OCI-LY1 (cell line): ENCODE data around the gene STRC.
"Not testable (repeated sequence)": the region's sequence is repeated elsewhere in the genome, so short reads cannot be mapped to it uniquely, and the experiment has no call there.

Experiments used
- H2AFZ ChIP-seq: fragments of 200-600 bp; sonication (generic), shearing (Covaris generic); 2 replicates; pipeline ENCODE4 v1.6.0; 2014; ENCODE audit warnings: antibody characterized with exemption, mild to moderate bottlenecking, low read length
- H3F3A ChIP-seq: fragments of 200-600 bp; sonication (generic), shearing (Covaris generic); 2 replicates; pipeline ENCODE4 v1.6.0; 2014; ENCODE audit warnings: mild to moderate bottlenecking, antibody characterized with exemption, low read length, moderate library complexity; ENCODE audit not compliant: insufficient read depth
- H3K27ac ChIP-seq: fragments of 200-600 bp; sonication (generic); 2 replicates; pipeline ENCODE4 v1.5.1; 2014; ENCODE audit warnings: low read length, mixed run types, mild to moderate bottlenecking, low read depth; ENCODE audit not compliant: poor library complexity, severe bottlenecking
- H3K27me3 ChIP-seq: fragments of 200-600 bp; sonication (generic); 2 replicates; pipeline ENCODE4 v1.6.0; 2014; ENCODE audit warnings: antibody characterized with exemption, mild to moderate bottlenecking, low read length, moderate library complexity; ENCODE audit not compliant: insufficient read depth
- H3K36me3 ChIP-seq: fragments of 200-600 bp; sonication (generic); 2 replicates; pipeline ENCODE4 v1.6.1; 2014; ENCODE audit warnings: mild to moderate bottlenecking, antibody characterized with exemption, low read length, moderate library complexity, mixed read lengths; ENCODE audit not compliant: insufficient read depth
- H3K4me1 ChIP-seq: fragments of 200-600 bp; sonication (generic); 2 replicates; pipeline ENCODE4 v1.5.1; 2014; ENCODE audit warnings: mild to moderate bottlenecking, low read length, moderate library complexity; ENCODE audit not compliant: insufficient read depth, severe bottlenecking
- H3K4me2 ChIP-seq: fragments of 200-600 bp; sonication (generic), shearing (Covaris generic); 2 replicates; pipeline ENCODE4 v1.6.1; 2014; ENCODE audit warnings: low read length
- H3K4me3 ChIP-seq: fragments of 200-600 bp; sonication (generic); 2 replicates; pipeline ENCODE4 v1.5.1; 2014; ENCODE audit warnings: low read length, low read depth, mild to moderate bottlenecking, mixed read lengths; ENCODE audit not compliant: poor library complexity, severe bottlenecking
- H3K79me2 ChIP-seq: fragments of 200-600 bp; shearing (Covaris generic); 2 replicates; pipeline ENCODE4 v1.6.1; 2016; ENCODE audit warnings: mixed run types, low read length, mixed read lengths; ENCODE audit not compliant: insufficient read depth
- H3K9ac ChIP-seq: fragments of 200-600 bp; sonication (generic), shearing (Covaris generic); 2 replicates; pipeline ENCODE4 v1.6.1; 2014; ENCODE audit warnings: mild to moderate bottlenecking, low read length, mixed read lengths
- H3K9me2 ChIP-seq: fragments of 200-600 bp; sonication (generic), shearing (Covaris generic); 2 replicates; pipeline ENCODE4 v1.6.1; 2014; ENCODE audit warnings: low read depth, mild to moderate bottlenecking, low read length, mixed read lengths
- H3K9me3 ChIP-seq: fragments of 200-600 bp; shearing (Covaris generic); 2 replicates; pipeline ENCODE4 v1.6.1; 2014; ENCODE audit warnings: low read length, mixed read lengths
- H4K20me1 ChIP-seq: fragments of 200-600 bp; sonication (generic), shearing (Covaris generic); 2 replicates; pipeline ENCODE4 v1.6.0; 2016; ENCODE audit warnings: mild to moderate bottlenecking, low read length; ENCODE audit not compliant: insufficient read depth
- EZH2 ChIP-seq: fragments of 200-600 bp; sonication (generic), shearing (Covaris generic); IDR thresholded peaks from 2 replicates; pipeline ENCODE4 v1.8.0; 2017; ENCODE audit warnings: borderline replicate concordance, mixed run types, mild to moderate bottlenecking, antibody characterized with exemption, low read length, moderate library complexity, mixed read lengths
- TF ChIP-seq, protein P1 (sequence below): fragments of 200-600 bp; sonication (generic), shearing (Covaris generic); IDR thresholded peaks from 2 replicates; pipeline ENCODE4 v1.5.1; 2017; ENCODE audit warnings: mild to moderate bottlenecking, antibody characterized with exemption, low read length, moderate library complexity, mixed read lengths

STRC gene

DNA sequence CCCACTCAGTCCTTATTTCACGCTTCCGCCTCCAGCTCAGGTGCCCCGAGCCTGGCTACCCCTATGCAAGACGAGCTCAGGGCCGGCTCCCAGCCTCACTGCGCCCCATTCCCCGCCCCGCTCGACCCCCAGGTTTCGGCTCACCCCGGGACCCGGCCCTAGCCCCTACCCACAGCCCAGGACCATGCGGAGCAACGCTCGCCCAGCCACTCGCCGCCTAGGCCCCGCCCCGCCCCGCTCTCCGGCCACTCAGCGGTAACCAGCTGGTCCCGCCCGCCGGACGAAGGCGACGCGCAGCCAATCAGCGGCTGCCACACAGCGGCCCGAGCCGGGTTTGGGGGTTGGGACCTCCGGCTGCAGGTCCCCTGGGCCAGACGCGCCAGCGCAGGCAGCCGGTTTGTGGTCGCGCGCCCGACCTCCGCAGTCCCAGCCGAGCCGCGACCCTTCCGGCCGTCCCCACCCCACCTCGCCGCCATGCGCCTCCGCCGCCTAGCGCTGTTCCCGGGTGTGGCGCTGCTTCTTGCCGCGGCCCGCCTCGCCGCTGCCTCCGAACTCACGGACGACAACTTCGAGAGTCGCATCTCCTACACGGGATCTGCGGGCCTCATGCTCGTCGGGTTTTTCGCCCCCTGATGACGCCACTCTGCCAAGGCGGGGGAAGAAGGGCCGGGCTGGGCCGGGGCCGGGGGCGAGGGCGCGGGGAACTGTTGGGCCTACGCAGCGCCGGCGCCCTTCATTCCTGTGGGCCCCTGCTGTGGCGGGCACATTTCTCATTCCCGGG, 30.2 kb upstream of the STRC start, which contains the start of gene CATSPER2:
Gene CATSPER2, minus strand, starts transcription at position 196 of the 781 bp plus-strand sequence. CDS start 783 bp downstream, outside the sequence.
- Histone ChIP-seq H3K36me3 (no peaks in the 10 kb centered on the region), H3K4me2 (no peak within 1 kb of the TSS), H3K79me2 (no peaks in the 10 kb centered on the region), H3K9me2 (no peaks in the 10 kb centered on the region), H3F3A (no peaks in the 10 kb centered on the region), H3K4me3 (no peak within 1 kb of the TSS), H3K9ac (no peak within 1 kb of the TSS), H4K20me1 (no peaks in the 10 kb centered on the region), H2AFZ (no peak within 1 kb of the TSS), H3K4me1 (no peaks in the 10 kb centered on the region), H3K9me3 (no peaks in the 10 kb centered on the region), H3K27me3 (no peaks in the 10 kb centered on the region), H3K27ac (no peak within 1 kb of the TSS)
- TF ChIP-seq EZH2 = no peak
- TF ChIP-seq, protein P1, sequence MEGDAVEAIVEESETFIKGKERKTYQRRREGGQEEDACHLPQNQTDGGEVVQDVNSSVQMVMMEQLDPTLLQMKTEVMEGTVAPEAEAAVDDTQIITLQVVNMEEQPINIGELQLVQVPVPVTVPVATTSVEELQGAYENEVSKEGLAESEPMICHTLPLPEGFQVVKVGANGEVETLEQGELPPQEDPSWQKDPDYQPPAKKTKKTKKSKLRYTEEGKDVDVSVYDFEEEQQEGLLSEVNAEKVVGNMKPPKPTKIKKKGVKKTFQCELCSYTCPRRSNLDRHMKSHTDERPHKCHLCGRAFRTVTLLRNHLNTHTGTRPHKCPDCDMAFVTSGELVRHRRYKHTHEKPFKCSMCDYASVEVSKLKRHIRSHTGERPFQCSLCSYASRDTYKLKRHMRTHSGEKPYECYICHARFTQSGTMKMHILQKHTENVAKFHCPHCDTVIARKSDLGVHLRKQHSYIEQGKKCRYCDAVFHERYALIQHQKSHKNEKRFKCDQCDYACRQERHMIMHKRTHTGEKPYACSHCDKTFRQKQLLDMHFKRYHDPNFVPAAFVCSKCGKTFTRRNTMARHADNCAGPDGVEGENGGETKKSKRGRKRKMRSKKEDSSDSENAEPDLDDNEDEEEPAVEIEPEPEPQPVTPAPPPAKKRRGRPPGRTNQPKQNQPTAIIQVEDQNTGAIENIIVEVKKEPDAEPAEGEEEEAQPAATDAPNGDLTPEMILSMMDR = no peak

GRCh38 chr15:43638464-43639204, 20.0 kb upstream of the STRC start:
- H3K9ac ChIP-seq, H3K79me2 ChIP-seq, H3K36me3 ChIP-seq, H3F3A ChIP-seq, H3K4me3 ChIP-seq, H3K9me2 ChIP-seq, H4K20me1 ChIP-seq, H3K27me3 ChIP-seq, H3K27ac ChIP-seq, H3K9me3 ChIP-seq, H2AFZ ChIP-seq, H3K4me1 ChIP-seq, H3K4me2 ChIP-seq: not testable (repeated sequence)

DNA sequence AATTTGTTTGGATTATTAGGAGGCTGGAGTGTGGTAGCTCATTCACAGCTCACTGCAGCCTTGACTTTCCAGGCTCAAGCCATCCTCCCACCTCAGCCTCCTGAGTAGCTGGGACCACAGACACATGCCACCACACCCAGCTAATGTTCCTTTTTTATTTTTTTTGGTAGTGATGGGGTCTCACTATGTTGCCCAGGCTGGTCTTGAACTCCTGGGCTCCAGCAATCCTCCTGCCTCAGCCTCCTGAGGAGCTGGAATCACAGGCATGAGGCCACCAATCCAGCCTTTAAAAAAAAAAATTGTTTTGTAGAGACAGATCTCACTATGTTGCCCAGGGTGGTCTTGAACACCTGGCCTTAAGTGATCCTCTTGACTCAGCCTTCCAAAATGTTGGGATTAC, 8.3 kb upstream of the STRC start:
- not testable (repeated sequence) for H3K4me2 ChIP-seq, H3K27ac ChIP-seq, H2AFZ ChIP-seq, H3F3A ChIP-seq, H3K9ac ChIP-seq, H4K20me1 ChIP-seq, H3K9me3 ChIP-seq, H3K4me1 ChIP-seq, H3K4me3 ChIP-seq, H3K27me3 ChIP-seq, H3K79me2 ChIP-seq, H3K9me2 ChIP-seq, H3K36me3 ChIP-seq

DNA sequence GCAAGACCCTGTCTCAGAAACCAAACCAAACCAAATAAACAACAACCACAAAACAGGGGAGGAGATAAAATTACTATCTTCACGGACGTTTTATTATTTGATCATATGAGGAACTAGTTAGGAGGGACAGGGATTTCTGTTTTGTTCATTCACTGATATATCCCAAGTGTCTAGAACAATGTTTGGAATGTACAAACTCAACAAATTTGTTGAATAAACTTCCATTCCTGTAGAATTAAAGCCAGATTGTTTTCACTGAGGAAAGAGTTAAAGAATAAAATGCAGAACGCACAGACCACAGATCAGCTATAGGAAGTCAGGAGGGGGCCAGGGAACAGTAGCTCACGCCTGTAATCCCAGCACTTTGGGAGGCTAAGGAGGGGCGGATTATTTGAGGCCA, 6.5 kb upstream of the STRC start:
- Histone ChIP-seq H3K79me2 (no peaks in the 10 kb centered on the region), H4K20me1 (no peaks in the 10 kb centered on the region), H3K9me3 (no peaks in the 10 kb centered on the region), H3K4me3 (no peak overlapping the region), H3K36me3 (no peaks in the 10 kb centered on the region), H3K9me2 (no peaks in the 10 kb centered on the region), H3K4me2 (no peak overlapping the region), H3F3A (no peaks in the 10 kb centered on the region), H3K27ac (no peak overlapping the region), H3K27me3 (no peaks in the 10 kb centered on the region), H3K9ac (no peak overlapping the region), H3K4me1 (no peaks in the 10 kb centered on the region), H2AFZ (no peak overlapping the region)
- TF ChIP-seq EZH2 = no peak
- TF ChIP-seq, protein P1 = no peak

DNA sequence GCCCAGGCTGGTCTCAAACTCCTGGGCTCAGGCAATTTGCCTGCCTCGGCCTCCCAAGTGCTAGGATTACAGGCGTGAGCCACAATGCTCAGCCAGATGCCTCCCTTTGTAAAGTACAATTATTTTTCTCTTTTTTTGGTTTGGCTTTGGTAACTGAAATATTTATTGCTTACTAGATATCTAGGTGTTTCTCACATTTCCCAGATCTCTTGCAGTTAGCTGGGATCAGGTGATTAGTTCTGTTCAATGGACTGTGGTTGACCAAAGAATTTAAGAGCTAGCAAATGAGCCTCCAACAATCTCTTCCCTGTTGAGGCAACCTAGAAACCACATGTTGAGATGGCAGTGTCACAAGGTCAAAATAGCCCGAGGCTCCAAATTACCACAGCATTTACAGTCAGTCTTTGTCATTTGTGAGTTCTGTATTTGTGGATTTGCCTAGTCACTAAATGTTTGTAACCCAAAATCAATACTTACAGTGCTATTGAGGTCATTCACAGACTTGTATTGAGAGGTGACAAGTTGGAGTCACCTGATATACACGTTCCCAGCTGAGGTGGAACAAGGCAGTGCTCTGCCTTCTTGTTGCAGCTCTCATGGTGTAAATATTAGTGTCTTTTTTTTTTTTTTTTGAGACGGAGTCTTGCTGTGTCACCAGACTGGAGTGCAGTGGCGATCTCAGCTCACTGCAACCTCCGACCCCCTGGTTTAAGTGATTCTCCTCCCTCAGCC, 3.6 kb upstream of the STRC start:
- H4K20me1 ChIP-seq, H3K9ac ChIP-seq, H3K36me3 ChIP-seq, H3K9me3 ChIP-seq, H3F3A ChIP-seq, H2AFZ ChIP-seq, H3K9me2 ChIP-seq, H3K4me1 ChIP-seq, H3K27me3 ChIP-seq, H3K4me2 ChIP-seq, H3K27ac ChIP-seq, H3K79me2 ChIP-seq, H3K4me3 ChIP-seq: not testable (repeated sequence)

DNA sequence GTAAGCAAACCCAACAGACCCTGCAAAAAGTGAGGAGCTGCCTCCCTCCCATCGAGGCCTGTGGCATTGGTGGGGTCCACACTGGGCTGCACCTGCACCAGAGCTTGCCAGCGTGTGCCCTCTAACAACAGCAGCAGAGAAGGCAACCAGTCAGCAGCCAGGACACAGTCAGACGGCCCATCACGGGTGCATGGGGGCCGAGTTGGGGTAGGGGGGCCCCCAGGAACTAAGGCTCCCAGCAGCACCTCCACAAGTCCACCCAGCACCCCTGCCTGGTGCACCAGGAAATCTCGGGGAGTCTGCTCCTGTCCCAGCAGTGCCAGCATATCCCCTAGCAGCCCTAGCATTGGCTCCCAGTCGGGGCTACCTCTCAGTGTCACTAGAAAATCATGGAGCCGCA, 850 bp downstream of the STRC start:
- not testable (repeated sequence) for H3K79me2 ChIP-seq, H3K4me1 ChIP-seq, H3K9me3 ChIP-seq, H3K27ac ChIP-seq, H3K4me3 ChIP-seq, H4K20me1 ChIP-seq, H3K27me3 ChIP-seq, H2AFZ ChIP-seq, H3K9me2 ChIP-seq, H3K9ac ChIP-seq, H3F3A ChIP-seq, H3K36me3 ChIP-seq, H3K4me2 ChIP-seq
